Measurements from ENCODE around the gene MUC5B. TPM values are rescaled to one million over a fixed set of nuclear protein-coding genes. Genes with fewer than 3 reads are reported as not detected.

The MUC5B gene
- total RNA-seq, 4 donors from 2014 or later: 0.22 to 0.61 (median 0.29) TPM; not detected in 1

DNA sequence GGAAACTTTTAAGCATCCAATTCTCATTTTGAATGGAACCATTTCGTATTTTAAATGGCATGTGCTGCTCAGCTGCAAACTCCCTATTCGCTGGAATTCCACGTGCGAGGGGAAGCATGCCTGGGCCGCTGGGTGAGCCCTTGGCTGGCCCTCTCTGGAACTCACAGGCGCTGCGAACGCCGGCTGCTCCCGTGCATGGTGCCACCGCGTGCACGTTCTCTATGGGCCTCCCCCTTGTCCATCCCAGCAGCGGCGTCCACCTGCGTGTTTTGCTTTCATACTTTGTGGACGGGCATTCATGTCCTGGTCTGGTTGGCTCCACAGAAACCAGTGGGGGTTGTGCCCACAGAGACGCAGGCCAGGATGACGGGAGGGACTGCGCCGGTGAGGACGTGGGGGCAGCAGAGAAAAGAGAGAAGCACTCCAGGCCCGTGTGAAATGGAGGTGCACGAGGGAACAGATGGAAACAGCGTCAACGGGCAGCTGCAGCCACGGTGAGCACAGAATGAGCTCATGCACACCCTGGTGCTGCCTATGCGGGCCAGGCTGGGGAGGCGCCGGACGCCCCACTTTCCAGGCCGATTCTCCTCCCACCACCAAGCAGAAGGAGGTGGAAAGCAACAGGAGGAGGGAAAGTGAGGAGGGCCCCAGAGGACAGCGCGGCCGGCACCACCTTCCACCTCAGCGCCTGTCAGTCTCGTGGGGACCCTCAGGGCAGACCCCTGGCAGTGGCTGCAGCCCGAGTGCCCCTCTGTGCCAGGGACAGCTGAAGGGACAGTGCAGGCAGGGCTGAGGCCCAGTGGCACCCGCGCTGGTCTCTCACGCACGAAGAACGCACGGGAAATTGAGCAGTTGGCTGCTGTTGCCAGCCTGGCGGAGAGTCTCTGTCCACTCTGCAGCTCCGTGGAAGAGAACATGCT lies 57.5 kb downstream of the MUC5B start:
- TF ChIP-seq, protein P1, sequence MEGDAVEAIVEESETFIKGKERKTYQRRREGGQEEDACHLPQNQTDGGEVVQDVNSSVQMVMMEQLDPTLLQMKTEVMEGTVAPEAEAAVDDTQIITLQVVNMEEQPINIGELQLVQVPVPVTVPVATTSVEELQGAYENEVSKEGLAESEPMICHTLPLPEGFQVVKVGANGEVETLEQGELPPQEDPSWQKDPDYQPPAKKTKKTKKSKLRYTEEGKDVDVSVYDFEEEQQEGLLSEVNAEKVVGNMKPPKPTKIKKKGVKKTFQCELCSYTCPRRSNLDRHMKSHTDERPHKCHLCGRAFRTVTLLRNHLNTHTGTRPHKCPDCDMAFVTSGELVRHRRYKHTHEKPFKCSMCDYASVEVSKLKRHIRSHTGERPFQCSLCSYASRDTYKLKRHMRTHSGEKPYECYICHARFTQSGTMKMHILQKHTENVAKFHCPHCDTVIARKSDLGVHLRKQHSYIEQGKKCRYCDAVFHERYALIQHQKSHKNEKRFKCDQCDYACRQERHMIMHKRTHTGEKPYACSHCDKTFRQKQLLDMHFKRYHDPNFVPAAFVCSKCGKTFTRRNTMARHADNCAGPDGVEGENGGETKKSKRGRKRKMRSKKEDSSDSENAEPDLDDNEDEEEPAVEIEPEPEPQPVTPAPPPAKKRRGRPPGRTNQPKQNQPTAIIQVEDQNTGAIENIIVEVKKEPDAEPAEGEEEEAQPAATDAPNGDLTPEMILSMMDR (IDR thresholded peaks at IDR 0.05): no peak
- no peak for TF ChIP-seq POLR2A (IDR thresholded peaks at IDR 0.05)
- DNase-seq (ENCODE audit: low spot score in 2 of 2): no peak
- 94 to 95% methylated on average over 45 to 46 of the region's 46 CpGs for WGBS, 2 donors
- intact Hi-C loops (cut with DNase I; ENCODE audit: low total_unique reads): loop anchor here (10.0 kb wide), 1 partner anchor 224 kb away; no protein-coding TSS in a partner anchor
- no peak overlapping the region for H3K4me3 ChIP-seq (ENCODE audit: low read depth, poor library complexity, severe bottlenecking)

DNA sequence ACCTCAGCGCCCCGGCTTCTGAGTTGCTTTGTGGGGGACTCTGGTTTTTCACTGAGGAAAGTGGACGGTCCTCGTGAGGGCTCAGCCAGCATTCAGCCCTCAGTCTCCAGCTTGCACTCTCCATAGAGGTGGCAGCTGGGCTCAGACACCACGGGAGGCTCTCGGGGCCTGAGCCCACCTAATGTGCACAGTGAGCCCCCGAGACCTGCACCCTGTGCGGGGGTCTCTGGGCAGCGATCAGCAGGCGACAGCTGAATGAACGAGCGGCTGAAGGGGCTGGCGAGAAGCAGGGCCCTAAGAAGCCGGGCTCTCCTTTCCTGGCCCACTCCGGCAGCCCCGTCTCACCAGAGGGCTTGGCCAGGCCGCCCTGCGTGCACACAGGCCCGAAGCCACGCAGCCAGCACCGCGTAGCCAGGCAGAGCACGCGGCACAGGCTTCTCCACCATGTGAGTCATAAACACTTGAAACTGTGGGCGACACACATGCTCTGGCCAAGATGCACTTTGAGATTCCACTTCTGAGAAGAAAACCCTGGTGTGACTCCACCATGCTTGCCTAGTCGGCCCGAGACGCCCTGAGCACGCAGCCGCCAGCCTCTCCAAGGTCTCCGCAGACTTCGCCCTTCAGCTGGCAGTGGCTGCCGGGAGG lies 58.6 kb downstream of the MUC5B start:
- TF ChIP-seq POLR2A (IDR thresholded peaks at IDR 0.05): no peak
- TF ChIP-seq, protein P1 (IDR thresholded peaks at IDR 0.05): no peak
- no peak for DNase-seq (ENCODE audit: low spot score in 2 of 2)
- 53 to 58% methylated on average over 12 to 26 of the region's 33 CpGs for WGBS, 2 donors
- intact Hi-C loops (cut with DNase I; ENCODE audit: low total_unique reads): loop anchor here (10.0 kb wide), 1 partner anchor 223 kb away; no protein-coding TSS in a partner anchor
- H3K4me3 ChIP-seq (ENCODE audit: low read depth, poor library complexity, severe bottlenecking): no peak overlapping the region

DNA sequence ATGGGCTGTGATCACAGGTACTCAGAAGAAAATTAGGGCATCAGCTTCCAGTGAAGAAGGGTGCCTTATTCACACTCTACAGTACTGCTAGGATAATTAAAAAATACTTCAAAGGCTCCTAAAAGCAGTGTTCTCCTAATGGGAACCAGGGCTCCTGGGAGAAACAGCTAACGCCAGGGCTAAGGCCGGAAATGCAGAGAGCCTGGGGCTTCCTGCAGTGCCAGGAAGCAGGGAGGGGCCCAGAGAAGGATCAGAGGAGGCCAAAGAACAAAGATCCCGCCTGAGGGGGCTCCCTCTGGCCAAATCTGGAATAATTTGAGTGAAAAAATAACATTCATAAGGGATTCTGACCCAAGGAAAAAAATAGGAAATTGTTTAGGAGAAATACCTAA lies 59.1 kb downstream of the MUC5B start:
- whole genome bisulfite sequencing, 2 donors: 21% methylated on average over 3 of the region's 3 CpGs
- TF ChIP-seq, protein P1 (IDR thresholded peaks at IDR 0.05): no peak
- TF ChIP-seq POLR2A (IDR thresholded peaks at IDR 0.05): no peak
- DNase-seq (ENCODE audit: low spot score in 2 of 2): no peak
- no peak overlapping the region for H3K4me3 ChIP-seq (ENCODE audit: low read depth, poor library complexity, severe bottlenecking)
- intact Hi-C loops (cut with DNase I; ENCODE audit: low total_unique reads): loop anchor here (10.0 kb wide), 1 partner anchor 223 kb away; no protein-coding TSS in a partner anchor

DNA sequence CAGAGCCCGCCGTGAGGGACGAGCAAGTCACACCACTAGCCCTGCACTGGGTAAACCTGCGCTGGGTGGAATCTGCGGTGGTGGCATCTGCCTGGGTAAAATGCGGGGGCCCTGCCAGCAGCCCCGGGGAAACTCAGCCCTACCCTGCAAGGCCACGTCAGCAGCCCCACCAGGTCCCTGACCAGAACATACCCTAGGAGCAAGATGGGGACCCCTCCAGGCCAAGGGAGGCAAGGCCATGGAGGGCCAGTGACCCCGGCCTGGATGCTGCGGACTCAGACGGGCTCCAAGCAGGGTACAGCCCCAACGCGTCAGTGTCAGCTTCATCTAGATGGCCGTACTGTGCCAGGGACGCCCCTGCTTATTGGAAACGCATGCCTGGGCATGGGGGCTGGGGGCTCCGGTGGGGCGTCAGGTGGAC lies 60.2 kb downstream of the MUC5B start:
- intact Hi-C loops (cut with DNase I; ENCODE audit: low total_unique reads): loop anchor here (10.0 kb wide), 1 partner anchor 222 kb away; no protein-coding TSS in a partner anchor
- H3K4me3 ChIP-seq (ENCODE audit: low read depth, poor library complexity, severe bottlenecking): no peak overlapping the region
- TF ChIP-seq POLR2A (IDR thresholded peaks at IDR 0.05): no peak
- TF ChIP-seq, protein P1 (IDR thresholded peaks at IDR 0.05): no peak
- 89 to 90% methylated on average over 16 to 17 of the region's 18 CpGs for WGBS, 2 donors
- no peak for DNase-seq (ENCODE audit: low spot score in 2 of 2)

DNA sequence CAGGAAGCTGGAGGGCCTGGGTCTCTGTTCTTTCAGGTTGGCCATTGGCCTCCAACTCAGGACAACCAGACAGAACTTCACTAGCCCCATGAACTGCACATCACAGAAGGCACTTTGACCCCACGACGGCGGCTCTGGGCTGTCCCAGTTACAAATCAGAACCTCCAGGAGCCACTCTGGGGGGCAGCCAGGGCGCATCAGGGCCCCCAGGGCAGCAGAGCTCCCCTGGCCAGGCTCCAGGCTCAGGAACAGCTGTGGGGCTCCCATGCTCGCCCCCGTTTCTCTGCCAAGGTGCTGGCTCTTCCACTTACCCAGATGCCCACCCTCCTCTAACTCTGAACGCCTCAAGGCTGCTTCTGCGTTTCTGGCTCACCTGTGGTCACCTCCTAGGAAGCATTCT lies 61.0 kb downstream of the MUC5B start:
- no peak overlapping the region for H3K4me3 ChIP-seq (ENCODE audit: low read depth, poor library complexity, severe bottlenecking)
- intact Hi-C loops (cut with DNase I; ENCODE audit: low total_unique reads): loop anchor here (10.0 kb wide), 1 partner anchor 221 kb away; no protein-coding TSS in a partner anchor
- 88 to 91% methylated on average over 5 to 8 of the region's 8 CpGs for WGBS, 2 donors
- no peak for TF ChIP-seq POLR2A (IDR thresholded peaks at IDR 0.05)
- TF ChIP-seq, protein P1 (IDR thresholded peaks at IDR 0.05): no peak
- DNase-seq (ENCODE audit: low spot score in 2 of 2): no peak
